HG03439 (cell line): ENCODE measurements around the gene COL18A1.
"Not testable (repeated sequence)": the region's sequence is repeated elsewhere in the genome, so short reads cannot be mapped to it uniquely, and the experiment has no call there.

Experiments used
- ATAC-seq: cut with Tn5 transposase; IDR thresholded peaks from one replicate; pipeline ENCODE4 v1.9.1; 2021; ENCODE audit warnings: mild to moderate bottlenecking, moderate library complexity; ENCODE audit not compliant: unreplicated experiment

The COL18A1 gene

GRCh38 chr21:45488931-45489721, 84.2 kb downstream of the COL18A1 start:
- no peak for ATAC-seq

GRCh38 chr21:45489722-45489982, 84.7 kb downstream of the COL18A1 start:
- ATAC-seq, result no peak

DNA sequence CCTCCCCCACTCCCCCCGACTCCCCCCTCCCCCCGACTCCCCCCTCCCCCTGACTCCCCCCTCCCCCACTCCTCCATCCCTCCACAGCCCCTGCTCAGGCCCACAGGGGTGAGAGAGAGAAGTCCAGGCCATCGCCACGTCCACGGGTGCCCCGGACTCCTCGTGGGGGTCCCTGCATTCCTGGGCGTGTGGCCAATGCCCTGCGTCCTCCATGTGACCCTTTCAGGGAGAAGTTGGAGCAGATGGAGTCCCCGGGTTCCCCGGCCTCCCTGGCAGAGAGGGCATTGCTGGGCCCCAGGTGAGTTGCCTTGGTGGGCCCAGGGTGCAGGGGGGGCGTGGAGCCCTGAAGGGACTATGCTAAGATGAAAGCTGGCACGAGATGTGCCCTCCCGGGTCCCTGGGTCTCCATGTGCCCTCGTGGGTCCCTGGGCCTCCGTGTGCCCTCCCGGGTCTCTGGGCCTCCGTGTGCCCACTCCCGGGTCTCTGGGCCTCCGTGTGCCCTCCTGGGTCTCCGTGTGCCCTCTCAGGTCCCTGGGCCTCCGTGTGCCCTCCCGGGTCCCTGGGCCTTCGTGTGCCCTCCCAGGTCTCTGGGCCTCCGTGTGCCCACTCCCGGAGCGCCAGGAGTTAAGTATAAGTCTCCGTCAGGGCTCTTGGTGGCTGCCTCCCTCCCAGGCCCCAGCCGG, 85.2 kb downstream of the COL18A1 start:
- no peak for ATAC-seq

- ATAC-seq, result no peak
These were observed 86.1 kb downstream of the COL18A1 start for GRCh38 chr21:45491056-45491455.

DNA sequence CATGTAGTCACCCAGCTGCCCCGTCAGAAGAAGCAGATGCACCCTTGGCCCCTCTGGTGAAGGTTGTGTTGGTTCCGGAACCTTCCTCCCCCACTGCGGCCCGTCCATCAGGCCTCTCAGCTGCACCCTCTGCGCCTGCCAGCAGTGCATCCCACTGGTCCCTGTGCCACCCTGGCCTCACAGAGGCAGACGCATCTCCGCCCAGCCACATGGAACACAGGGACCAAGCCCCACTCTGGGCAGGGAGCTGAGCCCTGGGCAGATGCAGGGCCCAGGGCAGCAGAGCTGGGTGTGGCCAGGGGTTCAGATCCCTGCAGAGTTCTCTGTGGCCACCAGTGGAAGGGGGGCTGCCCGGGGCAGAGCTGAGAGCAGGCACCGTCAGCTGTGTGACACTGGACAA, 86.7 kb downstream of the COL18A1 start:
- ATAC-seq, result no peak

GRCh38 chr21:45492765-45493164, 87.8 kb downstream of the COL18A1 start:
- ATAC-seq, result no peak

DNA sequence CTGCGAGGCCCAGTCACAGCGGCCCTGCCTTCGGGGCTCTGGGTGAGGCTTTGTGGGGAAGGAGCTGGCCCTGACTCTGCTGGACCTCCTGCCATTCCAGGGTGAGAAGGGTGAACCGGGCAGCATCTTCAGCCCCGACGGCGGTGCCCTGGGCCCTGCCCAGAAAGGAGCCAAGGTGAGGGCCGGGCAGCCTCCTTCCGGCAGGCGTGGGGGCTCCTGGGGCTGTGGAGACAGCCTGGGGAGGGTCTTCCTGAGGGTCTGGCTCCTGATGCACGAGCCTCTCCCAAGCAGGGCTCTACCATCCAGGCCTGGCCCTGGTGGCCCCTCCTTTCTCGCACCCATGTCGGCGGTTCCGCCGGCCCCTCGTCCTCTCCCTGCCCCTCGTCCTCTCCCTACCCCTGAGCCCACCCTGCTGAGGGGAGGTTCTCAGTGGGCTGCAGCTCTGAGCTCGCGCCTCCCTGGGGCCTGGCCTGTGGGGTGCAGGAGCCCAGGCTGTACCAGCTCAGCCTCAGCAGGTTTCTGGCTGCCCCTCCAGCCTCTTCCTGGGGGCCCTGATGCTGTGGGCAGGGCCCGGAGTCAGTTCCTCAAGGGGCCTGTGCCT, 88.5 kb downstream of the COL18A1 start:
- ATAC-seq, result no peak

DNA sequence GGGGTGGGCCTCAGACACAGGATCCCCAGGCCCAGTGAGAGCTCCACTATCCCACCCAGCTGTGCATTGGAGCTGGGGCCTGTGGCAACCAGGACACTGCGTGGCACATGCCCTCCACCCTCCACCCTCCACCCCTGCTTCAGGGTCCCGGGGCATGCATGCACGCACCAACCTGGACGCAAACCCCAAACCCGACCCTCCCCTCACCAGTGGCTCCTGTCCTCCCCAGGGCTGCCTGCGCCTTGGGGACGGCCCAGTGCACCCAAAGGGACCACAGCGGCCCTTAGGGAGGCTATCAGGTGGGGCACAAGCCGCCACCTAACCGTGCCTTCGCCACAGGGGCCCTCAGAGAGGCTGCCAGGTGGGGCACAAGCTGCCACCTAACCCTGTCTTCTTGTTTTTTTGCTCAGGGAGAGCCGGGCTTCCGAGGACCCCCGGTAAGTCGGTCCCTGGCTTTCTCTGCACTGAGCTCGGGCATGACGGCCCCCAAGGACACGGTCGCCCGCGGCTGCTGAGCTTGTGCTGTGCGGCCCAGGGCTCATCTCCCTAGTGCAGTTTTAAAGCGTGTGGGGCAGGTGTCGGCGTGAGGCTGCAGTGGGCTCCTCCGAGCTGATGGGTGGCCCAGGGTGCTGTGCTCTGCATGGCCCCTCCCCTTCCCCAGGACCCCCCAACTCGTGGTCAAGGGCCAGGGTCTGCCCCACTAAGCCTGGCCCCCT, 89.3 kb downstream of the COL18A1 start:
- ATAC-seq, result no peak

DNA sequence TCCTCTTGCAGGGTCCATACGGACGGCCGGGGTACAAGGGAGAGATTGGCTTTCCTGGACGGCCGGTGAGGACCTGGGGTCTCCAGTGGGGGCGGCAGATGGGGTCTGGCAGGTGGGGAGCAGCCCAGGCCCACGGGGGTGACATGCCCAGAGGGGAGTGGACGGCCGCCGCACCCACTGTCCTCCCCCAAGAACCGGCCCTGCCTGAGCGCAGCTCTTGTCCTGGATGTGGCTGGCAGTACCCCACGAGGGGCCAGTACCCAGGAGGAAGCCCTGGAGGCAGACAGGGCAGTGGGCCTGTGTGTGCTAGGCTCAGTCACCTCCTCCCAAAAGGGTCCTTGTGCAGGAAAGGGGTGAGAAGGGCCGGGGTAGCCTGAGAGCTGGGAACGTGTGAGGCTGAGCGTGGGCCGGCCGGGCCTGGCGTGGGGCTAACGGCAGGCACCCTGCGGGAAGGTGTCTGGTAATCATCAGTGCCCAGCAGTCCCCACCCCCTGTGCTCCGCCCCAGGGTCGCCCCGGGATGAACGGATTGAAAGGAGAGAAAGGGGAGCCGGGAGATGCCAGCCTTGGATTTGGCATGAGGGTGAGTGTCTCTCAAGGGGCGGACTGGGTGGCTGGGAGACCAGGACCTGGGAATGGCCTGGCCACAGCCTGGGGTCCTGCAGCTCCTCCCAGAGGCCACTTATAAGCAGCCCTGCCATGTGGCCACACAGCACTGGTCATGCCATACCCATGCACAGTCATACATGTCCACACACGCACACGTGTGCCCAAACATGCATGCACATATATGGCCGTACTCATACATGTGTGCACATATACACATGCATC, 90.1 kb downstream of the COL18A1 start:
- no peak for ATAC-seq

- ATAC-seq, result no peak
These were observed 91.4 kb downstream of the COL18A1 start for GRCh38 chr21:45496151-45496967.

DNA sequence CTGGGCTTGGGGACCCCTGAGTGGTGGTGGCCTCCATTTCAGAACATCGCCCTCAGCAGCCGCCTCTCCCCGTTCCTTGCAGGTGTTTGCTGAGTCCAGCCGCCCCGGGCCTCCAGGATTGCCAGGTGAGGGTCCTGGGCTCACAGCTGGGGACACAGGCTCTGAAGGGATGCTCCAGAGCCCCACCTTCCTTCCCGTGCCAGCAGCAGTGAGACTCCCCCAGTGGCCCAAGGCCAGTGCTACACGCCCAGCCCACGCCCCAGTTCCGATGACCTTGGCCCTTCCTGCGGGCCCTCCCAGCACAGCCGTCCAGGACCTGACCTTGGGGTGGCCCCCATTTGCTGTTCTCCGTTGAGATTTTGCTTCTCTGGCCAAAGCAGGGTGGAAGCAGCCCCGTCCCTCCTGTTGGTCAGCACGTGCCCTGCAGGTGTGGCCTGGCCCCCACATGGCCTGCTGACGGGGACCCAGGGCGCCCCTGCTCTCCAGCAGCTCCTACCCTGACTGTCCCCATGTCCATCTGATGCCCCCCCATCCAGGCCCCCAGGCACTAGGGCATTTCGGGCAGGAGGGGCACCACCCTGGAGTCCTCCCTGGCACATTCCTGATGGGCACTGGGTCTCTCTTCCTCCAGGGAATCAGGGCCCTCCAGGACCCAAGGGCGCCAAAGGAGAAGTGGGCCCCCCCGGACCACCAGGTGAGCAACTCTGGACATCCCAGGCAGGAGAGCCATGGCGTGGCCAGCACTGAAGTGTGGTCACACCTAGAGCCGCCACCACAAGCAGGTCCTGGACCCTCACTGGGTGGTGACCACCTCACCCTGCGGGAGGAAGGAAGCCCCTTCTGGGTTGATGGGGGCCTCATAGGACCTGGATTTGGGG, 92.2 kb downstream of the COL18A1 start:
- ATAC-seq, result no peak

- no peak for ATAC-seq
These were observed 93.1 kb downstream of the COL18A1 start for GRCh38 chr21:45497846-45498645.

GRCh38 chr21:45498646-45499000, 93.7 kb downstream of the COL18A1 start:
- ATAC-seq, result no peak

DNA sequence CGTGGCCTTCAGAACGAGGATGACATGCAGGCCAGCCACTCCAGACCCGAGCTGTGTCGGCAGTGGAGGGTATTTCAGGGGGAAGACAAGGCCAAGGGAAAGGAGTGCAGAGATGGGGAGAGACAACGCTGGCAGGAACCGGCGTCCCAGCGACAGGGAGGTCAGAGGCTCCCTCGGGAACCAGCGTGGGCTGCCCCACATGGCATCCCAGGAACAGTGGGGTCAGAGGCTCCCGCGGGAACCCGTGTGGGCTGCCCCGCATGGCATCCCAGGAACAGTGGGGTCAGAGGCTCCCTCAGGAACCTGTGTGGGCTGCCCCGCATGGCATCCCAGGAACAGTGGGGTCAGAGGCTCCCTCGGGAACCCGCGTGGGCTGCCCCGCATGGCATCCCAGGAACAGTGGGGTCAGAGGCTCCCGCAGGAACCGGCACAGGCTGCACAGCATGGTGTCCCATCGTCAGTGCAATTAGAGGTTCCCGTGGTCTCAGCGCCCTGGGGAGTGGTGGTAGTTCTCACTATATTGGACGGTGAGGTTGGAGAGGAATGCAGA, 94.3 kb downstream of the COL18A1 start:
- ATAC-seq, result no peak

GRCh38 chr21:45499970-45500577, 95.1 kb downstream of the COL18A1 start:
- no peak for ATAC-seq

DNA sequence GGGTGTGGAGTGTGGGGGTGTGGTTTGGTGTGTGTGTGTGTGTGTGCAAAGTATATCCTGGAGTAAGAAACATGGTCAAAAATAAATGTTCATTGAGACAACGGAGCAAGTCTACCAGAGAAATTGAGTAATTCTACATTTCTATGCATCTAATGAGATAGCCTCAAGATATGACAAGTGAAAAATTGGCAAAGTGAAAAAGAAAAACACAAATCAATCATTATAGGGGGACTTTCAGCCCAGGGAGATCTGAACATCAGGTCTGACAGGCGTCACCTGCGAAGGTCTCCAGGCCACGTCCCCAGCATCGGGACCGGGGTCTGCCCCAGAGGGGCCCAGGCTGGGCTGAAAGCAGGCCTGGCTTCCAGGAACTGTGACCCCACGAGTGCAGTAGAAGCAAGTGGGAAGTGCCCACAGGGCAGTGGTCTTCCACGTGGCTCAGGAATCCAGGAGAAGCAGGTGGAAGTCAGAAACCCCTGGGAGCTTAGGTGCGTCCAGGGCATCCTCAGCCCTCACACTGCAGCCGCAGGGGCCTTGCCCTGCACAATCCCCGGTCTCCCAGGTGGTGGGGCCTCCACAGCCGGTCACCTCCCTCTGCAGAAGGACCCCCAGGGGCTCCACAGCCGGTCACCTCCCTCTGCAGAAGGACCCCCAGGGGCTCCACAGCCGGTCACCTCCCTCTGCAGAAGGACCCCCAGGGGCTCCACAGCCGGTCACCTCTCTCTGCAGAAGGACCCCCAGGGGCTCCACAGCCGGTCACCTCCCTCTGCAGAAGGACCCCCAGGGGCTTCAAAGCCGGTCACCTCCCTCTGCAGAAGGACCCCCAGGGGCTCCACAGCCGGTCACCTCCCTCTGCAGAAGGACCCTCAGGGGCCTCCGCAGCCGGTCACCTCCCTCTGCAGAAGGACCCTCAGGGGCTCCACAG, 96.4 kb downstream of the COL18A1 start:
- not testable (repeated sequence) for ATAC-seq

GRCh38 chr21:45502006-45502345, 97.0 kb downstream of the COL18A1 start:
- ATAC-seq, result no peak
